CD14-positive monocyte (primary cell): ENCODE data around the gene PRKCQ. TPM values are rescaled to one million over a fixed set of nuclear protein-coding genes. Genes with fewer than 3 reads are reported as not detected.

Experiments used
- DNase-seq, 3 donors: peaks; one replicate each; pipeline ENCODE4 v3.0.0-alpha.2; 2011 to 2022
- H2AFZ ChIP-seq: 2 replicates; pipeline ENCODE4 v1.6.0; 2012; ENCODE audit warnings: mild to moderate bottlenecking, low read depth, low read length, inconsistent platforms; ENCODE audit not compliant: insufficient read depth, poor library complexity, severe bottlenecking
- H3K27ac ChIP-seq, 2 donors: 1 replicate in 1 of 2; 2 replicates in 1 of 2; pipeline ENCODE4 v1.5.1; 2012 to 2013; ENCODE audit warnings: low read length in 2 of 2, control low read depth in 1 of 2, inconsistent platforms in 1 of 2, low read depth in 1 of 2, mild to moderate bottlenecking in 1 of 2
- H3K27me3 ChIP-seq, 2 donors: one replicate each; pipeline versions ENCODE4 v1.6.0 to v1.6.1; 2011 to 2013; ENCODE audit warnings: low read length in 2 of 2; ENCODE audit not compliant: control insufficient read depth in 2 of 2, insufficient read depth in 2 of 2
- H3K36me3 ChIP-seq, 2 donors: replicated peaks in 1 of 2; 1 replicate in 1 of 2; 2 replicates in 1 of 2; pipeline versions ENCODE4 v1.5.1 to v1.6.1; 2012 to 2013; ENCODE audit warnings: low read length in 2 of 2, control low read depth in 1 of 2, inconsistent platforms in 1 of 2, mild to moderate bottlenecking in 1 of 2; ENCODE audit not compliant: insufficient read depth in 2 of 2, control insufficient read depth in 1 of 2
- H3K4me1 ChIP-seq, 2 donors: 1 replicate in 1 of 2; 2 replicates in 1 of 2; pipeline versions ENCODE4 v1.5.1 to v1.6.1; 2012 to 2013; ENCODE audit warnings: low read length in 2 of 2, control low read depth in 1 of 2, inconsistent platforms in 1 of 2, mild to moderate bottlenecking in 1 of 2, moderate library complexity in 1 of 2; ENCODE audit not compliant: insufficient read depth in 2 of 2, control insufficient read depth in 1 of 2
- H3K4me2 ChIP-seq: replicated peaks from 2 replicates; pipeline ENCODE3; 2012; ENCODE audit warnings: low read length, moderate library complexity, mild to moderate bottlenecking; ENCODE audit not compliant: poor library complexity, severe bottlenecking; ENCODE audit errors: extremely low read depth
- H3K4me3 ChIP-seq, 3 experiments: fragments of 200-600 bp in 1 of 3; sonication (generic) in 1 of 3; replicated peaks in 1 of 3; 1 replicate in 2 of 3; 2 replicates in 1 of 3; pipeline ENCODE4 v1.5.1; 2011 to 2013; ENCODE audit warnings: low read length in 3 of 3, mild to moderate bottlenecking in 3 of 3, control low read depth in 2 of 3, low read depth in 2 of 3, inconsistent platforms in 1 of 3, moderate library complexity in 1 of 3
- H3K79me2 ChIP-seq: 2 replicates; pipeline ENCODE4 v1.6.0; 2012; ENCODE audit warnings: mild to moderate bottlenecking, control low read depth, inconsistent platforms, low read length, moderate library complexity; ENCODE audit not compliant: insufficient read depth
- H3K9ac ChIP-seq: 2 replicates; pipeline ENCODE4 v1.6.0; 2017; ENCODE audit warnings: low read length, mild to moderate bottlenecking; ENCODE audit not compliant: insufficient read depth, poor library complexity, severe bottlenecking
- H3K9me3 ChIP-seq, 2 donors: replicated peaks in 1 of 2; 1 replicate in 1 of 2; 2 replicates in 1 of 2; pipeline versions ENCODE4 v1.5.1 to v1.6.1; 2012 to 2013; ENCODE audit warnings: low read length in 2 of 2, control low read depth in 1 of 2; ENCODE audit not compliant: control insufficient read depth in 1 of 2, insufficient read depth in 1 of 2
- H4K20me1 ChIP-seq: 2 replicates; pipeline ENCODE4 v1.6.0; 2012; ENCODE audit warnings: mild to moderate bottlenecking, low read length, control low read depth, moderate library complexity; ENCODE audit not compliant: insufficient read depth
- H3K27ac Mint-ChIP-seq, 7 donors: one replicate each; pipeline ENCODE4 v1.8.0; 2020; ENCODE audit warnings: mild to moderate bottlenecking in 7 of 7, mixed read lengths in 7 of 7, moderate library complexity in 6 of 7, inconsistent platforms in 2 of 7
- H3K27me3 Mint-ChIP-seq, 3 donors: one replicate each; pipeline ENCODE4 v1.8.0; 2021 to 2022; ENCODE audit warnings: low read depth in 3 of 3, mild to moderate bottlenecking in 3 of 3, mixed read lengths in 3 of 3, moderate library complexity in 3 of 3, inconsistent platforms in 1 of 3
- H3K36me3 Mint-ChIP-seq, 2 donors: one replicate each; pipeline ENCODE4 v1.8.0; 2020; ENCODE audit warnings: mixed read lengths in 2 of 2, inconsistent platforms in 1 of 2, mild to moderate bottlenecking in 1 of 2
- H3K4me1 Mint-ChIP-seq: one replicate; pipeline ENCODE4 v1.8.0; 2020; ENCODE audit warnings: mild to moderate bottlenecking, mixed read lengths
- H3K4me3 Mint-ChIP-seq, 2 donors: one replicate each; pipeline ENCODE4 v1.8.0; 2020; ENCODE audit warnings: mild to moderate bottlenecking in 2 of 2, mixed read lengths in 2 of 2, moderate library complexity in 1 of 2
- H3K9me3 Mint-ChIP-seq, 7 donors: one replicate each; pipeline ENCODE4 v1.8.0; 2020 to 2022; ENCODE audit warnings: mixed read lengths in 7 of 7, mild to moderate bottlenecking in 6 of 7, moderate library complexity in 6 of 7, inconsistent platforms in 2 of 7
- WGBS: methylation state at CpG from one replicate; pipeline ENCODE4 v1.1.5; 2013; ENCODE audit warnings: missing lambda C conversion rate; ENCODE audit not compliant: insufficient coverage; 5-methylcytosine and 5-hydroxymethylcytosine counted together
- intact Hi-C, 2 donors: fragments of 100-400 bp; cut with micrococcal nuclease; formaldehyde crosslinking; loops; one replicate each; pipeline versions ENCODE4 v1.15.0 to v1.15.1; 2023
- polyA plus RNA-seq, 3 donors: library from polyadenylated mRNA; depleted of rRNA in 1 of 3; unstranded in 2 of 3; stranded (reverse) in 1 of 3; fragments of 300-500 nt in 2 of 3; fragments of >200 nt in 1 of 3; fragmentation: Illumina TruSeq in 2 of 3; gene quantifications; 1 replicate in 2 of 3; 2 replicates in 1 of 3; pipeline ENCODE4 v1.2.3, GENCODE V29; 2012 to 2021
- TF ChIP-seq, protein P1 (sequence below): fragments of 200-600 bp; IDR thresholded peaks from one replicate; pipeline ENCODE4 v1.8.0; 2022; ENCODE audit warnings: antibody characterized with exemption, mild to moderate bottlenecking

The PRKCQ gene
- polyA plus RNA-seq, 3 donors: 0.01 to 0.29 (median 0.09) TPM

DNA sequence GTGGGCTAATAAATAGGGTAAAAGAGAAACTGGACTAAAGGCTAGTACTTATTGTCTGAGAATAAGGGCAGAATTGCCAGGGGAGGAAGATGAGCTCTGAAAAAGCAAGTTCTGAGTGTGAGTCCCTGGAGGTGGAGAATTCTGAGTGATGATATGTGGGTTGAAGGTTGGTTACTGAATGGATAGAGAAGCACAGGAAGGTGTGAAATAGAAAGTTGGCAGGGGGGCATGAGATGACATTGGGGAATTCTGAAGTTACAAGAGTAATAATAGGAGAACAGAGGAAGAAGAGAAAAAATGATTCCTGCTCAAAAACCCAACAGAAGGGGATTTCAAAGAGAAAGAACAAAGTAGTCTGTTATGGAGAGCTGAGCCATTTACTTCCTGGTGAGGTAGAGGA, 76.9 kb downstream of the PRKCQ start:
- TF ChIP-seq, protein P1, sequence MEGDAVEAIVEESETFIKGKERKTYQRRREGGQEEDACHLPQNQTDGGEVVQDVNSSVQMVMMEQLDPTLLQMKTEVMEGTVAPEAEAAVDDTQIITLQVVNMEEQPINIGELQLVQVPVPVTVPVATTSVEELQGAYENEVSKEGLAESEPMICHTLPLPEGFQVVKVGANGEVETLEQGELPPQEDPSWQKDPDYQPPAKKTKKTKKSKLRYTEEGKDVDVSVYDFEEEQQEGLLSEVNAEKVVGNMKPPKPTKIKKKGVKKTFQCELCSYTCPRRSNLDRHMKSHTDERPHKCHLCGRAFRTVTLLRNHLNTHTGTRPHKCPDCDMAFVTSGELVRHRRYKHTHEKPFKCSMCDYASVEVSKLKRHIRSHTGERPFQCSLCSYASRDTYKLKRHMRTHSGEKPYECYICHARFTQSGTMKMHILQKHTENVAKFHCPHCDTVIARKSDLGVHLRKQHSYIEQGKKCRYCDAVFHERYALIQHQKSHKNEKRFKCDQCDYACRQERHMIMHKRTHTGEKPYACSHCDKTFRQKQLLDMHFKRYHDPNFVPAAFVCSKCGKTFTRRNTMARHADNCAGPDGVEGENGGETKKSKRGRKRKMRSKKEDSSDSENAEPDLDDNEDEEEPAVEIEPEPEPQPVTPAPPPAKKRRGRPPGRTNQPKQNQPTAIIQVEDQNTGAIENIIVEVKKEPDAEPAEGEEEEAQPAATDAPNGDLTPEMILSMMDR: no peak
- no peak overlapping the region for H3K9ac ChIP-seq
- H3K4me3 ChIP-seq: no peak overlapping the region
- H3K36me3 ChIP-seq: no peaks in the 10 kb centered on the region
- no peaks in the 10 kb centered on the region for H3K27me3 ChIP-seq
- H3K4me1 ChIP-seq: peaks cover 12 to 17% of the 10 kb centered on the region in 2 donors
- no peak overlapping the region for H3K27ac ChIP-seq
- H3K9me3 ChIP-seq: no peaks in the 10 kb centered on the region
- H3K36me3 Mint-ChIP-seq: no peaks in the 10 kb centered on the region
- H3K4me3 Mint-ChIP-seq: no peak overlapping the region
- H2AFZ ChIP-seq: no peak overlapping the region
- H3K9me3 Mint-ChIP-seq: peaks cover 0 to 3% (median 0%) of the 10 kb centered on the region in 7 donors
- peaks cover 12% of the 10 kb centered on the region for H3K4me1 Mint-ChIP-seq
- intact Hi-C loops: no loop called here
- H3K27me3 Mint-ChIP-seq: peaks cover 0 to 2% (median 0%) of the 10 kb centered on the region in 3 donors
- peak overlapping the region in 2 of 7 donors; percentile 7 to 14 for H3K27ac Mint-ChIP-seq
- DNase-seq: no peak
- H3K79me2 ChIP-seq: no peaks in the 10 kb centered on the region
- H4K20me1 ChIP-seq: no peaks in the 10 kb centered on the region
- H3K4me2 ChIP-seq: no peak overlapping the region

DNA sequence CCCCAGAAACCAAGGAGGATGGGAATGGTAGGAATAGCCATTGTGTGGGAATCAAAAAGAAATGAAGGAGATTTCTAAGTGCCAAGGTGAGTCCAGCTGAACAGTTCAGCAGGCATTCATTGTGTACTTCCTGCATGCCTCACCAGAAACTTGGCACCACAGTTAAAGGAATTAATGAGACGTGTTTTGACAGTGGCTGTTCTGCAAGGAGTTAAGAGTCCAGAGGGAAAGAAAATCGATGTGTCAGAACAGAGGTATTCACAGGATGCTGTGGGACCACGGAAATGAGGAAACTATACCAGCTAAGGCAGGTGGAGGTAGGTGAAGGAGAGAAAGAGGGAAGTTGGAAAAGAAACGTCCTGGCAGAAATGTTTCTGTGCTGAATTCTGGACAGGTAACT, 78.1 kb downstream of the PRKCQ start:
- H3K9ac ChIP-seq: no peak overlapping the region
- H3K4me2 ChIP-seq: no peak overlapping the region
- DNase-seq: no peak
- peak overlapping the region in 2 of 7 donors; percentile 16 to 41 for H3K27ac Mint-ChIP-seq
- TF ChIP-seq, protein P1: no peak
- H3K79me2 ChIP-seq: no peaks in the 10 kb centered on the region
- intact Hi-C loops: no loop called here
- no peaks in the 10 kb centered on the region for H3K27me3 ChIP-seq
- peaks cover 14% of the 10 kb centered on the region for H3K4me1 Mint-ChIP-seq
- peaks cover 14 to 19% of the 10 kb centered on the region in 2 donors for H3K4me1 ChIP-seq
- H3K27ac ChIP-seq: no peak overlapping the region
- H3K9me3 Mint-ChIP-seq: peaks cover 0 to 3% (median 0%) of the 10 kb centered on the region in 7 donors
- H3K9me3 ChIP-seq: no peaks in the 10 kb centered on the region
- no peaks in the 10 kb centered on the region for H4K20me1 ChIP-seq
- WGBS: 28% methylated on average over 4 of the region's 4 CpGs
- H3K4me3 Mint-ChIP-seq: no peak overlapping the region
- no peaks in the 10 kb centered on the region for H3K36me3 ChIP-seq
- H2AFZ ChIP-seq: no peak overlapping the region
- H3K36me3 Mint-ChIP-seq: no peaks in the 10 kb centered on the region
- no peak overlapping the region for H3K4me3 ChIP-seq
- H3K27me3 Mint-ChIP-seq: peaks cover 0 to 2% (median 0%) of the 10 kb centered on the region in 3 donors
